Measurements from ENCODE around the gene ZFYVE9. TPM values are rescaled to one million over a fixed set of nuclear protein-coding genes. Genes with fewer than 3 reads are reported as not detected.

The ZFYVE9 gene
- total RNA-seq, 1 donor from 2014 or later = 25.6 TPM

DNA sequence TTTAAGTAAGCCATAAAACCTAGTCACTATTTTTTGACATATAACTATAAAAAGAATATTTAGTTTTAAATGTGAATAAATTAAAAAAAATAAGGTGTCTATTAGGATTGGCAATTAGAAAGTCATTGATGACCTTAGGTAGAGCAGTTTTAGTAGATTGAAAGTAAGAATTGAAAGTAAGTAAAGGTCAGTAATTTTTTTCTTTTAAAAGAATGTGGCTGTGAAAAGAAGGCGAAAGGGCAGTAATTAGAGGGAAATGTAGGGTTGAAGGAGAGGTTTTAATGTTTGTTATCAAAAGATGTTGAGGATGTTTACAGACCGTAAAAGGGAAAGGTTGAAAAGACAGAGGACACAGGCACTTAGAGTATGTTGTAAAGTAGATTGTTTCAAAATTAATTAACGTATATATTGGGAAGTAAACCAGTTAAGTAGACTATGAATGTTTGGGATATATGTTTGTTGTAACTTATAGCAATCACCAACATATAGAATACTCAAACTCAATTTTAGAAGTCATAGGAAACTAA, 41.0 kb downstream of the ZFYVE9 start:
- H3K36me3 Mint-ChIP-seq (ENCODE audit: unreplicated experiment) = peaks cover 17% of the 10 kb centered on the region
- peak overlapping the region; percentile 28 for H3K4me3 Mint-ChIP-seq (ENCODE audit: unreplicated experiment)
- peak overlapping the region; percentile 85 for H3K27ac Mint-ChIP-seq (ENCODE audit: unreplicated experiment)
- TF ChIP-seq, protein P1, sequence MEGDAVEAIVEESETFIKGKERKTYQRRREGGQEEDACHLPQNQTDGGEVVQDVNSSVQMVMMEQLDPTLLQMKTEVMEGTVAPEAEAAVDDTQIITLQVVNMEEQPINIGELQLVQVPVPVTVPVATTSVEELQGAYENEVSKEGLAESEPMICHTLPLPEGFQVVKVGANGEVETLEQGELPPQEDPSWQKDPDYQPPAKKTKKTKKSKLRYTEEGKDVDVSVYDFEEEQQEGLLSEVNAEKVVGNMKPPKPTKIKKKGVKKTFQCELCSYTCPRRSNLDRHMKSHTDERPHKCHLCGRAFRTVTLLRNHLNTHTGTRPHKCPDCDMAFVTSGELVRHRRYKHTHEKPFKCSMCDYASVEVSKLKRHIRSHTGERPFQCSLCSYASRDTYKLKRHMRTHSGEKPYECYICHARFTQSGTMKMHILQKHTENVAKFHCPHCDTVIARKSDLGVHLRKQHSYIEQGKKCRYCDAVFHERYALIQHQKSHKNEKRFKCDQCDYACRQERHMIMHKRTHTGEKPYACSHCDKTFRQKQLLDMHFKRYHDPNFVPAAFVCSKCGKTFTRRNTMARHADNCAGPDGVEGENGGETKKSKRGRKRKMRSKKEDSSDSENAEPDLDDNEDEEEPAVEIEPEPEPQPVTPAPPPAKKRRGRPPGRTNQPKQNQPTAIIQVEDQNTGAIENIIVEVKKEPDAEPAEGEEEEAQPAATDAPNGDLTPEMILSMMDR (IDR thresholded peaks at IDR 0.05; ENCODE audit: partially characterized antibody, unreplicated experiment) = no peak
- H3K4me1 Mint-ChIP-seq (ENCODE audit: low read depth, unreplicated experiment) = peaks cover 3% of the 10 kb centered on the region
- peaks cover 12% of the 10 kb centered on the region for H3K9me3 Mint-ChIP-seq (ENCODE audit: unreplicated experiment)
- peaks cover 4% of the 10 kb centered on the region for H3K27me3 Mint-ChIP-seq (ENCODE audit: unreplicated experiment)
- no peak for DNase-seq

DNA sequence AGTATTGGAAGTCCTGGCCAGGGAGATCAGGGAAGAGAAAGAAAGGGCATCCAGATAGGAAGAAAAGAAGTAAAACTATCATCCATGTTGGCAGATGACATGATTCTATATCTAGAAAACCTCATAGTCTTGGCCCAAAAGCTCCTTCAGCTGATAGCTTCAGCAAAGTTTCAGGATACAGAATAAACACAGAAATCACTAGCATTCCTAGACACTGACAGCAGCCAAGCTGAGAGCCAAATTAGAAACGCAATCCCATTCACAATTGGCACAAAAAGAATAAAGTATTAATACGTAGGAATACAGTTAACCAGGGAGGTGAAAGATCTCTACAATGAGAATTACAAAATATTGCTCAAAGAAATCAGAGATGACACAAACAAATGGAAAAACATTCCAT, 44.6 kb downstream of the ZFYVE9 start:
- no peaks in the 10 kb centered on the region for H3K36me3 Mint-ChIP-seq (ENCODE audit: unreplicated experiment)
- H3K4me3 Mint-ChIP-seq (ENCODE audit: unreplicated experiment) = no peak overlapping the region
- H3K27me3 Mint-ChIP-seq (ENCODE audit: unreplicated experiment) = no peaks in the 10 kb centered on the region
- TF ChIP-seq, protein P1 (IDR thresholded peaks at IDR 0.05; ENCODE audit: partially characterized antibody, unreplicated experiment) = no peak
- H3K9me3 Mint-ChIP-seq (ENCODE audit: unreplicated experiment) = no peaks in the 10 kb centered on the region
- H3K27ac Mint-ChIP-seq (ENCODE audit: unreplicated experiment) = no peak overlapping the region
- no peak for DNase-seq
- H3K4me1 Mint-ChIP-seq (ENCODE audit: low read depth, unreplicated experiment) = peaks cover 3% of the 10 kb centered on the region

DNA sequence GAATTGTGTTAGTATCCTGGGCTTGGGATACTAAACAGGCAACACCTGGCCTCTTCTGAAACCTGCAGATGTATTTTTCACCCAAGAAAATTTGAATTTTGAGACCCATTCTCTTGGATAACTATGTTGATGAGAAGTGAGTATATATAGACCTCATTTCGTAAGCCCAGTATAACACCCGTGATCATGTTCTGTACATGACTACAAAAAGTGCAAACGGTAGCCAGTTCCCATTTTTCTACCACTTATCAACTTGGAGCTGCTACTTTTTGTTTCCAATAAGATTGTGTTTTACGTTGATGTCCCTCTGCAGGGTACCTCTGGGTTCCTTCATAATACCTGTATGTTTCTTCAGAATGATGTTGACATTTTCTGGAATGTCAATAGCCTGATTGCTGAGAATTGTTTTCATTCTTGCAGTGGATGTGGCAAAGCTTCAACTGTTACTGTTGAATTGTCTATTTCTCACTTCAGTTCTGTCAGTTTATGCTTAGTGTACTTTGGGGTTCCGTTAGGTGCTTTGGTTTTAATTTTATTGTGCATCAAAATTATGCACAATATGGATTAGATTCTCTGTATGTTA, 48.1 kb downstream of the ZFYVE9 start:
- H3K36me3 Mint-ChIP-seq (ENCODE audit: unreplicated experiment) = no peaks in the 10 kb centered on the region
- H3K4me3 Mint-ChIP-seq (ENCODE audit: unreplicated experiment) = no peak overlapping the region

DNA sequence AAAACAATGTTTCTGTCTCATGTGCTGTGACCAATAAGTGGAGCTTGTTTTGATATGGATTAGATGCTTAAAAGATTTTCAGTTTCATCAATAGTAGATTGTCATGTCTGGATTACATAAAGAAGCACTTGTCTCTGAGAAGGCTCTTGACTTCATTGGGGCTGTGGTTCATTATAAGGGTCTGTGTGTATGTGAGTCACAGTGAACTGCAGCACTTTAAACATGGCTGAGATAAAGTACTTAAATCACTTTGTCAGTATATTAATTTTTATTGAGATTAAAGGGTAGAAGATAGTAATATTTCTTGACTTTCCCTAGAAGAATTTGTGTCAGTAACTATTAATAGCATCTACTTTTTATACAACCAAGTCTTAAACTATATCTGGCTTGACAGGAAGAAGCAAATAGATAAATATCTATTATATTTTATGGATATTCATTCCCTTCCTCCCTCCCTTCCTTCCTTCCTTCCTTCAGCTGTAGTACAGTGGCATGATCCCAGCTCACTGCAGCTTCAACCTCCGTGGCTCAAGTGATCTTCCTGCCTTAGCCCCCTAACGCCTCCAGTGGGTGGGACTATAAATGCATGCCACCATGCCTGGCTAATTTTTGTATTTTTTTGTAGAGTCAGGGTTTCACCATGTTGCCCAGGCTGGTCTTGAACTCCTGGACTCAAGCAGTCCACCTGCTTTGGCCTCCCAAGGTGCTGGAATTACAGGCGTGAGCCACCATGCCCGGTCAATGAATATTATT, 48.8 kb downstream of the ZFYVE9 start:
- H3K27ac Mint-ChIP-seq (ENCODE audit: unreplicated experiment) = no peak overlapping the region
- H3K27me3 Mint-ChIP-seq (ENCODE audit: unreplicated experiment) = no peaks in the 10 kb centered on the region
- H3K4me3 Mint-ChIP-seq (ENCODE audit: unreplicated experiment) = no peak overlapping the region
- no peaks in the 10 kb centered on the region for H3K4me1 Mint-ChIP-seq (ENCODE audit: low read depth, unreplicated experiment)
- DNase-seq = no peak
- TF ChIP-seq, protein P1 (IDR thresholded peaks at IDR 0.05; ENCODE audit: partially characterized antibody, unreplicated experiment) = no peak
- H3K9me3 Mint-ChIP-seq (ENCODE audit: unreplicated experiment) = no peaks in the 10 kb centered on the region
- no peaks in the 10 kb centered on the region for H3K36me3 Mint-ChIP-seq (ENCODE audit: unreplicated experiment)

More for the DNA sequence above, 48.1 kb downstream of the ZFYVE9 start:
- Mint-ChIP-seq H3K4me1 (ENCODE audit: low read depth, unreplicated experiment) (no peaks in the 10 kb centered on the region), H3K27me3 (ENCODE audit: unreplicated experiment) (no peaks in the 10 kb centered on the region), H3K9me3 (ENCODE audit: unreplicated experiment) (no peaks in the 10 kb centered on the region), H3K27ac (ENCODE audit: unreplicated experiment) (no peak overlapping the region)
- TF ChIP-seq, protein P1 (IDR thresholded peaks at IDR 0.05; ENCODE audit: partially characterized antibody, unreplicated experiment) = no peak
- DNase-seq = no peak

All from glutamatergic neuron (in vitro differentiated cells).